ENCODE measurements around the gene CPNE2. TPM values are rescaled to one million over a fixed set of nuclear protein-coding genes. Genes with fewer than 3 reads are reported as not detected.
A peak's percentile ranks its signal among the peaks of the same experiment; 100 is the strongest.

CPNE2 gene
- total RNA-seq (2022) (12.9 and 14.5 TPM in 2 replicates), Bru-seq, nascent RNA (percentile 39 among the genes with signal in this experiment), BruChase-seq, experiment 1, labeled RNA remaining after a 6-hour chase (percentile 47 among the genes with signal in this experiment), BruChase-seq, experiment 2, labeled RNA remaining after a 2-hour chase (percentile 47 among the genes with signal in this experiment)
- long read RNA-seq, transcript CPNE2-201 (16 exons, 2,645 nt) = major isoform, 15 of 21 reads
- long read RNA-seq, partial matches to known transcripts = 1 of 21 reads
- long read RNA-seq, other reads (novel, unspliced or antisense) = 4 of 21 reads

DNA sequence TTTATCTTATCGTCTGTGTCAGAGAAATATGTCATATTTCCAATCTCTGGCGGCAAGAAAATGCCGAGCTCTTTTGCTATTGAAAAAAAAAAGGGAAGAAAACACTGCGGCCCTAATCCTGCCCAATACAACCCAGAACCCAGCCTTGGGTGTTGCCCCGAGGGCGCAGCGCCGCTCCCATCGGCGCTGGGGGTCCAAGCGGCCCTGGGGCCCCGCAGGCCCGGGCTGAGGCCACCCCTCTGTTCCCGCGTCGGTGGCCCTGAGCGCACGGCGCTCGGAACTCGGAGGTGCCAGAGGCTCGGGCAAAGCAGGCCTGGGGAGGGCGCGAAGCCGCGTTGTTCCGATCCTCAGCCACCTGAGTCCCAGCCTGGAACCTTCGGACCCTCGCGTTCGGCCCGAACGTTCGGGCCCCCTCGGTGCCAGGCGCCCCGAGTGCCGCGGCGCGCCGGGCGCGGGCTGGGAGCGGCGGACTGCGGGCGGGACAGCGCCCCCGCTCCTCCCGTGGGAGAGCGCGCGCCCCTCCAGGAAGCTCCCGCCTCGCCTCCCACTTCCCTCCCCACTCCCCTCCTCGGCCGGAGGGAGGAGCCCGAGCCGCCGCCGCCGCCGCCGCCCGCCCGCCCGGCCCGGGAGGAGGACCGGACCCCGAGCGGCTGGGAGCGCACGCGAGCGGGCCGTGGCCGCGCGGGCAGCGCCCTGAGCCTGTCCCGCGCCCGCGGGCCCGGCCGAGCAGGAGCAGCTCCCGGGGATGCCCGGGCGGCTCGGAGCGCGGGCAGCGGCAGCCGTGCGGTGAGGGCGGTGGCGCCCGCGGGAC is at the start of gene CPNE2:
TSS of gene CPNE2 (plus strand) at position 609 of the 811 bp plus-strand sequence. CDS start 18,160 bp downstream, outside the sequence.
- TF ChIP-seq, protein P1, sequence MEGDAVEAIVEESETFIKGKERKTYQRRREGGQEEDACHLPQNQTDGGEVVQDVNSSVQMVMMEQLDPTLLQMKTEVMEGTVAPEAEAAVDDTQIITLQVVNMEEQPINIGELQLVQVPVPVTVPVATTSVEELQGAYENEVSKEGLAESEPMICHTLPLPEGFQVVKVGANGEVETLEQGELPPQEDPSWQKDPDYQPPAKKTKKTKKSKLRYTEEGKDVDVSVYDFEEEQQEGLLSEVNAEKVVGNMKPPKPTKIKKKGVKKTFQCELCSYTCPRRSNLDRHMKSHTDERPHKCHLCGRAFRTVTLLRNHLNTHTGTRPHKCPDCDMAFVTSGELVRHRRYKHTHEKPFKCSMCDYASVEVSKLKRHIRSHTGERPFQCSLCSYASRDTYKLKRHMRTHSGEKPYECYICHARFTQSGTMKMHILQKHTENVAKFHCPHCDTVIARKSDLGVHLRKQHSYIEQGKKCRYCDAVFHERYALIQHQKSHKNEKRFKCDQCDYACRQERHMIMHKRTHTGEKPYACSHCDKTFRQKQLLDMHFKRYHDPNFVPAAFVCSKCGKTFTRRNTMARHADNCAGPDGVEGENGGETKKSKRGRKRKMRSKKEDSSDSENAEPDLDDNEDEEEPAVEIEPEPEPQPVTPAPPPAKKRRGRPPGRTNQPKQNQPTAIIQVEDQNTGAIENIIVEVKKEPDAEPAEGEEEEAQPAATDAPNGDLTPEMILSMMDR (IDR thresholded peaks at IDR 0.05; ENCODE audit: unreplicated experiment) = no peak
- no peaks in the 10 kb centered on the region for H3K9me3 Mint-ChIP-seq (ENCODE audit: low read depth, unreplicated experiment)
- no peak within 1 kb of the TSS for H3K27ac Mint-ChIP-seq (ENCODE audit: unreplicated experiment)
- H3K4me1 Mint-ChIP-seq (ENCODE audit: low read depth, unreplicated experiment) = peaks cover 11% of the 10 kb centered on the region
- H3K36me3 Mint-ChIP-seq (ENCODE audit: insufficient read depth, unreplicated experiment) = peaks cover 14% of the 10 kb centered on the region
- H3K27me3 Mint-ChIP-seq (ENCODE audit: unreplicated experiment) = peaks cover 46% of the 10 kb centered on the region
- intact Hi-C loops (cut with micrococcal nuclease; ENCODE audit: unreplicated experiment) = loop anchor here (5.0 kb wide), 1 partner anchor 205 kb away; no protein-coding TSS in a partner anchor
- CTCF ChIA-PET = interaction anchor here (0.6 to 1.6 kb wide), 9 partner anchors 8 to 330 kb away, joined by 3 to 10 read pairs (median 4); partner anchors contain the start of genes PSME3IP1 and RSPRY1
- DNase-seq = peak; percentile 73
- no TSS peak for BruUV-seq (replicated peaks)
- H3K4me3 Mint-ChIP-seq (ENCODE audit: low read depth, unreplicated experiment) = peak within 1 kb of the TSS; percentile 73

DNA sequence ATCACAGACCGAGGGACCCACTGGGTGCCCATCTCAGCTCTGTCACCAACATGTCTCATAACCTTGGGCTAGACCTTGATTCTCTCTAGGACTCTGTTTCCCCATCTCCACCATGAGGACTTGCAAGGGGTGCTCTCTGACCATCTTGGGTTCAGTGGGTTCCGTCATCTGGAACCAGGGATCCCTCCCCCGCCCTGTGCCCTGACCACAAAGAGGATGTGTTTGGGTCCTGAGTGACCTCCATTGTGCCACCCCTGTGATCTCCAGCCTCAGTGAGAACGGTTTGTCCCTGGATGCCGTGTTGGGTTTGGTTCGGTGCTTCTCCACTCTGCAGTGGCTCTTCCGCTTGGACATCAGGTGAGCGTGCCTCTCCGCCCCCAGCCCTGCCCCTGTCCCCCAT is 49.1 kb upstream of the CPNE2 start:
- H3K27ac Mint-ChIP-seq (ENCODE audit: unreplicated experiment) = no peak overlapping the region
- no peak for DNase-seq
- no peaks in the 10 kb centered on the region for H3K9me3 Mint-ChIP-seq (ENCODE audit: low read depth, unreplicated experiment)
- TF ChIP-seq, protein P1 (IDR thresholded peaks at IDR 0.05; ENCODE audit: unreplicated experiment) = no peak
- H3K4me1 Mint-ChIP-seq (ENCODE audit: low read depth, unreplicated experiment) = no peaks in the 10 kb centered on the region
- no peaks in the 10 kb centered on the region for H3K36me3 Mint-ChIP-seq (ENCODE audit: insufficient read depth, unreplicated experiment)
- no peaks in the 10 kb centered on the region for H3K27me3 Mint-ChIP-seq (ENCODE audit: unreplicated experiment)
- CTCF ChIA-PET = no interaction called here
- BruUV-seq (replicated peaks) = no TSS peak
- no peak overlapping the region for H3K4me3 Mint-ChIP-seq (ENCODE audit: low read depth, unreplicated experiment)
- intact Hi-C loops (cut with micrococcal nuclease; ENCODE audit: unreplicated experiment) = no loop called here

DNA sequence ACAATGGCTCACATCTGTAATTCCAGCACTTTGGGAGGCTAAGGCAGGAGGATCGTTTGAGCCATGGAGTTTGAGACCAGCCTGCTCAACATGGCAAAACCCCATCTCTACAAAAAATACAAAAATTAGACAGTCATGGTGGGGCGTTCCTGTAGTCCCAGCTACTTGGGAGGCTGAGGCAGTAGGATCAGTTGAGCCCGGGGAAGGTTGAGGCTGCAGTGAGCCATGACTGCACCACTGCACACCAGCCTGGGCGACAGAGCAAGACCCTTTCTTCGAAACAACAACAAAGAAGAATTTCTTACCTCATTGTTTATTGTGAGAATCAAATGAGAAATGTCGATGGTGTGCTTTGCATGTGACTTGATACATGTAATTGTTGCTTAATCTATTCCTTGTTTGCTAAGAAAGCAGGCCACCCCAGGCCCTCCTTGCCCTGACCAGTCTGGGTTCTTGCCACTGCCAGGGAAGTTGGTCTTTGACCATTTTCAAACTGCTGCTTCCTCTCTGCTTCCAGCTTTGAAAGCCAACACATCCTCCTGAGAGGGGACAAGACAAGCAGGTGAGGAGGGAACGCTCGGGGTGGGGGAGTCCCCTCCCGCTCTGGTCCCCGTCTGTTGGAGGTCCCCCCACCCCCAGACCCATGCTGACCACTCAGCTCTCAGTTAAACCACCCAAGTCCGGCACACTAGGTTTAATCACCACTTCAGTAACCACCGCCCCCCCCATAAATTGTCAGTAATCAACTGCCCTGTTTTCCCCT is 47.3 kb upstream of the CPNE2 start:
- intact Hi-C loops (cut with micrococcal nuclease; ENCODE audit: unreplicated experiment) = no loop called here
- no peaks in the 10 kb centered on the region for H3K4me1 Mint-ChIP-seq (ENCODE audit: low read depth, unreplicated experiment)
- CTCF ChIA-PET = no interaction called here
- DNase-seq = no peak
- H3K4me3 Mint-ChIP-seq (ENCODE audit: low read depth, unreplicated experiment) = no peak overlapping the region
- no peaks in the 10 kb centered on the region for H3K27me3 Mint-ChIP-seq (ENCODE audit: unreplicated experiment)
- TF ChIP-seq, protein P1 (IDR thresholded peaks at IDR 0.05; ENCODE audit: unreplicated experiment) = no peak
- BruUV-seq (replicated peaks) = no TSS peak
- H3K9me3 Mint-ChIP-seq (ENCODE audit: low read depth, unreplicated experiment) = no peaks in the 10 kb centered on the region
- no peaks in the 10 kb centered on the region for H3K36me3 Mint-ChIP-seq (ENCODE audit: insufficient read depth, unreplicated experiment)
- no peak overlapping the region for H3K27ac Mint-ChIP-seq (ENCODE audit: unreplicated experiment)

DNA sequence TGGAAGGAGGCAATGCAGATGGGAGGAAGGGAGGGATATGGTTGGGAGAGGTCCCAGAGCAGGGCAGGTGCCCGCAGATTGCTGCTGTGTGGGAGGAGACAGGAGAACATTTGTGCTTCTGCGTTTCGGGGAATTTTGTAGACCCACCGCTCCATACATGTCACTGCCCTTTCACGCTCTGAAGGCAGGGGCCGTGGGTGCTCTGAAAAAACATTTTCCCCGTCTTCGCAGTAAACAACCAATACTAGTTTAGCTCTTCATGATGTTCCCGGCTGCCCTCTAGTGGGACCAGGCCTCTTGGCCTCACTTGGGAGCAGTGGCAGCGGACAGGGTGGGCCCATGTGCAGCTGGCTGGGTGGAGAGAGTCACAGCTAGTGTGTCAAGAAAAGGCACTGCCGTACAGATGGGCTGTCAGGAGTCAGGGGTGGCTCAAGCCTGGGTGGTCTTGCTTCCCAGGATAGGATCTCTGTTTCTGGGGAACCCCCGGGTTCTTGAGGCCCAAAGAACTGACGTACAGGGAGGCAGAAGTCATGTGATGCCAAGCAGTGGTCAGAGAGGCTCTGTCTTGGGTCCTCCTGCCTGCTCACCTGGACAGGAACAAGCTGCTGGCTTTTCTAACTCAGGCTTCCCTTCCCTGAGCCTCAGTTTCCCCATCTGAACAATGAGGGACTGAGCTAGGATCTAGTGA is 46.5 kb upstream of the CPNE2 start:
- CTCF ChIA-PET = no interaction called here

More for the DNA sequence above, 46.5 kb upstream of the CPNE2 start:
- H3K36me3 Mint-ChIP-seq (ENCODE audit: insufficient read depth, unreplicated experiment) = no peaks in the 10 kb centered on the region
- no peak for DNase-seq
- no peak overlapping the region for H3K27ac Mint-ChIP-seq (ENCODE audit: unreplicated experiment)
- BruUV-seq (replicated peaks) = no TSS peak
- intact Hi-C loops (cut with micrococcal nuclease; ENCODE audit: unreplicated experiment) = no loop called here
- H3K4me1 Mint-ChIP-seq (ENCODE audit: low read depth, unreplicated experiment) = no peaks in the 10 kb centered on the region
- H3K27me3 Mint-ChIP-seq (ENCODE audit: unreplicated experiment) = no peaks in the 10 kb centered on the region
- TF ChIP-seq, protein P1 (IDR thresholded peaks at IDR 0.05; ENCODE audit: unreplicated experiment) = no peak
- no peak overlapping the region for H3K4me3 Mint-ChIP-seq (ENCODE audit: low read depth, unreplicated experiment)
- H3K9me3 Mint-ChIP-seq (ENCODE audit: low read depth, unreplicated experiment) = no peaks in the 10 kb centered on the region
